HG03175 (cell line): Measurements from ENCODE around the gene SF3B4.
"Not testable (repeated sequence)": the region's sequence is repeated elsewhere in the genome, so short reads cannot be mapped to it uniquely, and the experiment has no call there.

Experiments used
- ATAC-seq: cut with Tn5 transposase; IDR thresholded peaks from one replicate; pipeline ENCODE4 v1.9.1; 2021; ENCODE audit warnings: mild to moderate bottlenecking, moderate library complexity; ENCODE audit not compliant: unreplicated experiment

SF3B4 gene

GRCh38 chr1:149888247-149888998 lies 39.2 kb downstream of the SF3B4 start:
- peak; percentile 29 for ATAC-seq

- peak; percentile 49 for ATAC-seq
Measured at GRCh38 chr1:149887456-149888246, 40.0 kb downstream of the SF3B4 start.

GRCh38 chr1:149887196-149887455 lies 40.5 kb downstream of the SF3B4 start:
- not testable (repeated sequence) for ATAC-seq

- peak; percentile 59 for ATAC-seq
Measured at GRCh38 chr1:149886396-149887195, 41.0 kb downstream of the SF3B4 start.

- not testable (repeated sequence) for ATAC-seq
Measured at GRCh38 chr1:149886121-149886395, 41.5 kb downstream of the SF3B4 start.

- ATAC-seq = peak; percentile 12
Measured at GRCh38 chr1:149885339-149886120, 42.1 kb downstream of the SF3B4 start.

GRCh38 chr1:149884433-149885338 lies 42.9 kb downstream of the SF3B4 start:
- ATAC-seq = no peak

- ATAC-seq = no peak
Measured at GRCh38 chr1:149883598-149884247, 43.9 kb downstream of the SF3B4 start.

- no peak for ATAC-seq
Measured at GRCh38 chr1:149881876-149882275, 45.7 kb downstream of the SF3B4 start.

GRCh38 chr1:149879556-149879955 lies 48.0 kb downstream of the SF3B4 start:
- ATAC-seq = no peak

GRCh38 chr1:149877211-149877946 lies 50.2 kb downstream of the SF3B4 start:
- no peak for ATAC-seq
